A673 (cell line): ENCODE data around the gene ZCWPW2. TPM values are rescaled to one million over a fixed set of nuclear protein-coding genes. Genes with fewer than 3 reads are reported as not detected.

ENCODE experiments used
- Bru-seq: library from RNA; stranded (reverse); fragments of 400-500 nt; gene quantifications from one replicate; lab custom pipeline; 2021; lab: Mats Ljungman, UMichigan
- BruChase-seq, 2 experiments: library from RNA; stranded (reverse); fragments of 400-500 nt; gene quantifications; one replicate each; lab custom pipeline; 2021; lab: Mats Ljungman, UMichigan
- BruUV-seq: library from RNA; stranded (reverse); fragments of 400-500 nt; replicated peaks from 2 replicates; lab custom pipeline; 2021; lab: Mats Ljungman, UMichigan
- CTCF ChIA-PET: fragments of 300-600 bp; sonication (Branson Sonifier 250); formaldehyde crosslinking; loops from one replicate; lab custom pipeline; 2022; ENCODE audit warnings: antibody characterized with exemption; lab: Charles Lee
- POLR2A ChIA-PET: fragments of 300-600 bp; sonication (Branson Sonifier 250); formaldehyde crosslinking; loops from one replicate; lab custom pipeline; 2022; ENCODE audit warnings: antibody characterized with exemption; ENCODE audit not compliant: low non-redundant PET; lab: Charles Lee
- DNase-seq: peaks from one replicate; pipeline ENCODE4 v3.0.0-alpha.2; 2015; ENCODE audit warnings: low spot score
- H3K27ac ChIP-seq: fragments of 200-600 bp; sonication (generic); 2 replicates; pipeline ENCODE4 v1.5.1; 2016; ENCODE audit warnings: mixed run types, low read depth, mild to moderate bottlenecking, mixed read lengths, antibody characterized with exemption, low read length; ENCODE audit not compliant: poor library complexity, severe bottlenecking
- H3K27me3 ChIP-seq: fragments of 200-600 bp; sonication (generic); replicated peaks from 2 replicates; pipeline ENCODE4 v1.6.1; 2017; ENCODE audit warnings: mixed run types, low read depth, mild to moderate bottlenecking, mixed read lengths, antibody characterized with exemption, low read length; ENCODE audit not compliant: insufficient read depth, poor library complexity
- H3K36me3 ChIP-seq: fragments of 200-600 bp; sonication (generic); 2 replicates; pipeline ENCODE4 v1.6.1; 2016; ENCODE audit warnings: mixed run types, mild to moderate bottlenecking, mixed read lengths, antibody characterized with exemption, low read length; ENCODE audit not compliant: insufficient read depth, poor library complexity, severe bottlenecking
- H3K4me1 ChIP-seq: fragments of 200-600 bp; sonication (generic); 2 replicates; pipeline ENCODE4 v1.6.1; 2017; ENCODE audit warnings: mixed run types, mild to moderate bottlenecking, mixed read lengths, antibody characterized with exemption, low read length; ENCODE audit not compliant: insufficient read depth, poor library complexity, severe bottlenecking
- H3K4me3 ChIP-seq: fragments of 200-600 bp; sonication (generic); 2 replicates; pipeline ENCODE4 v1.5.1; 2016; ENCODE audit warnings: low read depth, mixed run types, mild to moderate bottlenecking, mixed read lengths, low read length; ENCODE audit not compliant: poor library complexity, severe bottlenecking
- H3K9me3 ChIP-seq: fragments of 200-600 bp; sonication (generic); 2 replicates; pipeline ENCODE4 v1.6.1; 2016; ENCODE audit warnings: mixed run types, low read depth, mild to moderate bottlenecking, mixed read lengths, antibody characterized with exemption, low read length; ENCODE audit not compliant: poor library complexity, severe bottlenecking
- EZH2 ChIP-seq: fragments of 200-600 bp; sonication (generic); IDR thresholded peaks from 2 replicates; pipeline ENCODE4 v1.6.1; 2017; ENCODE audit warnings: borderline replicate concordance, low read depth, mild to moderate bottlenecking, mixed read lengths, antibody characterized with exemption, low read length; ENCODE audit not compliant: poor library complexity, severe bottlenecking
- intact Hi-C: fragments of 100-400 bp; cut with micrococcal nuclease; formaldehyde crosslinking; loops from one replicate; pipeline ENCODE4 v1.10.0; 2022; ENCODE audit not compliant: unreplicated experiment
- long read RNA-seq: library from polyadenylated mRNA; stranded (forward); transcript quantifications from one replicate; pipeline ENCODE4 v2.0.0, GENCODE V29; 2022
- total RNA-seq: library from RNA; stranded (reverse); gene quantifications from 2 replicates; pipeline ENCODE4 v1.2.3, GENCODE V29; 2021
- TF ChIP-seq, protein P1 (sequence below): fragments of 300-800, 200-600 bp; sonication (generic); conservative IDR thresholded peaks from 2 replicates; pipeline ENCODE4 v1.5.1; 2017; ENCODE audit warnings: low read depth, mild to moderate bottlenecking, antibody characterized with exemption, low read length, moderate library complexity, mixed read lengths

ZCWPW2 gene, protein sequence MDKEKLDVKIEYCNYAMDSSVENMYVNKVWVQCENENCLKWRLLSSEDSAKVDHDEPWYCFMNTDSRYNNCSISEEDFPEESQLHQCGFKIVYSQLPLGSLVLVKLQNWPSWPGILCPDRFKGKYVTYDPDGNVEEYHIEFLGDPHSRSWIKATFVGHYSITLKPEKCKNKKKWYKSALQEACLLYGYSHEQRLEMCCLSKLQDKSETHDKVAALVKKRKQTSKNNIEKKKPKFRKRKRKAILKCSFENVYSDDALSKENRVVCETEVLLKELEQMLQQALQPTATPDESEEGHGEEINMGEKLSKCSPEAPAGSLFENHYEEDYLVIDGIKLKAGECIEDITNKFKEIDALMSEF
- not detected in 2 replicates for total RNA-seq
- percentile 30 among the genes with signal in this experiment for Bru-seq, nascent RNA
- percentile 35 among the genes with signal in this experiment for BruChase-seq, experiment 1, labeled RNA remaining after a 2-hour chase
- percentile 36 among the genes with signal in this experiment for BruChase-seq, experiment 2, labeled RNA remaining after a 6-hour chase
- long read RNA-seq, result 0 reads

DNA sequence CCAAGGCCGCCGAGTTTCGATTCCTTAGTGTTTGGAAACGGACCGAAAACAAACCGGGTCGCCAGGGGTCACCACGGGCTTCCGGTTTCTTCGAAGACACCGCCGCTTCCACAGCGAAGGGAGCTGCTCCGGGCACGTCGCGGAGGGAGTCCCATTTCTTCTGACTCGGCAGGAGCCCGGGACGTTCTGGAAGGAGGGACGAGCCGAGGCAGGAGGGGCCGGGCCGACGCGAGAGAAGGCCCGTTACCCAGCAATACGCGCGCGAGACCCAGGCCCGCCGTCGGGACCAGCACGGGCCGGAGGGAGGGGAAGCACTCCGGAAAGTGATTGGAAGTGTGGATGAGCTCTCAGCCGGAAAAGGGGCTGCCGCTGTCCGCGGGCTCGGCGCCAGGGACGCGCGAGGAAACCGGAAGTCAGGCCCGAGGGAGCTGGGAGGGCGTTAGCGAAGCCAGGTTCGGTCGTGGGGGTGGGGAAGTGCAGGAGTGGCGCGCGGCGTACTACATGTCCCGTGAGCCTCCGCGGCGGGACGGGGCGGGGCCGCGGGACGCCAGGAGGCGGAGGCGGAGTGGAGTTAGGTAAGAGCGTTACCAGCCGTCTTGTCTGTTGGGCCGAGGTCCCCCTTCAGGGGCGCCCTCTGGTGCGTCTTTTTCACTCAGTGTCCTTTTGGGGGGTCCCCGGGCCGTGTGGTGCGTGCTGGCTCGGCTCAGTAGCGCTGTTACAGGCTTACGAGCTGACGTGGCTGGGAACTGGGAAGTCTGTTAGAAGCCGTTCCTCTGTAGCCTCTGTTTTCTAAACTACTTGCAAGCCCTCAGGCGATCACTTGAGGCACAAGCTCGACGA lies at the start of gene ZCWPW2, which contains the start of gene AZI2:
Gene ZCWPW2 (plus strand): TSS at position 93 of the 840 bp plus-strand sequence. CDS start 64,348 bp downstream, outside the sequence.
Gene AZI2 (minus strand): TSS at position 196 of the 840 bp plus-strand sequence. CDS start 8,207 bp downstream, outside the sequence.
- H3K27ac ChIP-seq, result peak within 1 kb of the TSS; percentile 95
- peaks cover 26% of the 10 kb centered on the region for H3K4me1 ChIP-seq
- peak; percentile 98 for DNase-seq
- intact Hi-C loops, result loop anchor here (10.0 kb wide), 1 partner anchor 104 kb away; the partner anchor contains the start of gene CMC1
- H3K36me3 ChIP-seq, result no peaks in the 10 kb centered on the region
- H3K9me3 ChIP-seq, result no peaks in the 10 kb centered on the region
- TF ChIP-seq EZH2, result no peak
- TF ChIP-seq, protein P1, sequence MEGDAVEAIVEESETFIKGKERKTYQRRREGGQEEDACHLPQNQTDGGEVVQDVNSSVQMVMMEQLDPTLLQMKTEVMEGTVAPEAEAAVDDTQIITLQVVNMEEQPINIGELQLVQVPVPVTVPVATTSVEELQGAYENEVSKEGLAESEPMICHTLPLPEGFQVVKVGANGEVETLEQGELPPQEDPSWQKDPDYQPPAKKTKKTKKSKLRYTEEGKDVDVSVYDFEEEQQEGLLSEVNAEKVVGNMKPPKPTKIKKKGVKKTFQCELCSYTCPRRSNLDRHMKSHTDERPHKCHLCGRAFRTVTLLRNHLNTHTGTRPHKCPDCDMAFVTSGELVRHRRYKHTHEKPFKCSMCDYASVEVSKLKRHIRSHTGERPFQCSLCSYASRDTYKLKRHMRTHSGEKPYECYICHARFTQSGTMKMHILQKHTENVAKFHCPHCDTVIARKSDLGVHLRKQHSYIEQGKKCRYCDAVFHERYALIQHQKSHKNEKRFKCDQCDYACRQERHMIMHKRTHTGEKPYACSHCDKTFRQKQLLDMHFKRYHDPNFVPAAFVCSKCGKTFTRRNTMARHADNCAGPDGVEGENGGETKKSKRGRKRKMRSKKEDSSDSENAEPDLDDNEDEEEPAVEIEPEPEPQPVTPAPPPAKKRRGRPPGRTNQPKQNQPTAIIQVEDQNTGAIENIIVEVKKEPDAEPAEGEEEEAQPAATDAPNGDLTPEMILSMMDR, result no peak; the same call in 1 of the 2 replicates
- CTCF ChIA-PET, result interaction anchor here (0.6 to 1.0 kb wide), 2 partner anchors 319 to 512 kb away, joined by 3 to 4 read pairs; no protein-coding TSS in a partner anchor
- peak within 1 kb of the TSS; percentile 66 for H3K4me3 ChIP-seq
- POLR2A ChIA-PET, result interaction anchor here (1.0 kb wide), 1 partner anchor 11 kb away, joined by 3 read pairs; no protein-coding TSS in a partner anchor
- no peaks in the 10 kb centered on the region for H3K27me3 ChIP-seq
- no TSS peak for BruUV-seq

DNA sequence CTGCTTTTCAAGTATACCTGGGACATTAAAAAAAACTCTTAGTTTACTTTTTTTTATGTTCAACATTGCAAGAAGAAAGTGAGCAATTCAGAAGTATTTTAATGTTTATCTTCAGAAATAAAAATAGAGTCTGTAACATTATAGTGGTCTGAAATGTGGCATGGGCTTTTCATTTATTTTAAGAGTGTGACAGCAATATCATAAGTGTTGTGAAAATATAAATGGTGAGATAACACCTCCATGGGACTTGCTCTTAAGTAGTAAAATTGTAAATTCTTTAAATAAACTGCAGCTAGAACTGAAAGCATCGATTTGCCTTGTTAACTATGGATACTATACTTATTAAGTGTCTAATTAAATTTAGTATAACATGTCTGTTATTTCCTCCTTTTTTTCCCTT lies 48.8 kb upstream of the ZCWPW2 start:
- ChIA-PET POLR2A (no interaction called here), CTCF (no interaction called here)
- H3K9me3 ChIP-seq, result no peaks in the 10 kb centered on the region
- H3K36me3 ChIP-seq, result no peaks in the 10 kb centered on the region
- no peak for DNase-seq
- intact Hi-C loops, result no loop called here
- no TSS peak for BruUV-seq
- no peak overlapping the region for H3K4me3 ChIP-seq
- TF ChIP-seq, protein P1, result no peak
- TF ChIP-seq EZH2, result no peak
- H3K27ac ChIP-seq, result no peak overlapping the region
- H3K27me3 ChIP-seq, result no peaks in the 10 kb centered on the region
- H3K4me1 ChIP-seq, result peaks cover 24% of the 10 kb centered on the region
